Measurements from ENCODE around the gene ZSWIM3.
"Not testable (repeated sequence)": the region's sequence is repeated elsewhere in the genome, so short reads cannot be mapped to it uniquely, and the experiment has no call there.

The ZSWIM3 gene
- total RNA-seq = 2.8 to 3.2 reads per million in 2 donors

- peak; percentile 51 to 100 (median 85) for DNase-seq
These were observed at the start of gene ZSWIM3, which contains the start of gene ACOT8 for GRCh38 chr20:45857114-45857881. ZSWIM3 (plus strand) TSS chr20:45857614; CDS start chr20:45857826, 212 bp downstream. ACOT8 (minus strand) TSS chr20:45857392; CDS start chr20:45857315, 77 bp downstream.

GRCh38 chr20:45810191-45810970, 47.0 kb upstream of the ZSWIM3 start:
- DNase-seq = no peak

- peak; percentile 82 to 99 (median 91) for DNase-seq
These were observed 45.0 kb upstream of the ZSWIM3 start, which contains the start of gene UBE2C for GRCh38 chr20:45812157-45813005. UBE2C (plus strand) TSS chr20:45812644; CDS start chr20:45812696, 52 bp downstream.

- DNase-seq = no peak
These were observed 44.4 kb upstream of the ZSWIM3 start for GRCh38 chr20:45813006-45813340.

GRCh38 chr20:45813489-45813888, 43.9 kb upstream of the ZSWIM3 start:
- DNase-seq = no peak

- no peak for DNase-seq
These were observed 43.1 kb upstream of the ZSWIM3 start for GRCh38 chr20:45814314-45814713.

GRCh38 chr20:45816951-45817350, 40.5 kb upstream of the ZSWIM3 start:
- DNase-seq = no peak

GRCh38 chr20:45817376-45818194, 39.8 kb upstream of the ZSWIM3 start:
- no peak for DNase-seq

GRCh38 chr20:45818239-45818638, 39.2 kb upstream of the ZSWIM3 start:
- DNase-seq = no peak

- DNase-seq = no peak
These were observed 37.9 kb upstream of the ZSWIM3 start for GRCh38 chr20:45819466-45819865.

GRCh38 chr20:45821947-45822346, 35.5 kb upstream of the ZSWIM3 start:
- no peak for DNase-seq

GRCh38 chr20:45822857-45823256, 34.6 kb upstream of the ZSWIM3 start:
- no peak for DNase-seq

- peak; percentile 25 to 80 (median 33) for DNase-seq
These were observed 33.2 kb upstream of the ZSWIM3 start for GRCh38 chr20:45823949-45824835.

- DNase-seq = no peak
These were observed 30.9 kb upstream of the ZSWIM3 start for GRCh38 chr20:45826381-45827019.

GRCh38 chr20:45827030-45827652, 30.3 kb upstream of the ZSWIM3 start, which contains the start of gene TNNC2:
TNNC2 (minus strand) TSS chr20:45827312; CDS start chr20:45827248, 64 bp downstream.
- no peak for DNase-seq

- no peak for DNase-seq
These were observed 29.7 kb upstream of the ZSWIM3 start for GRCh38 chr20:45827712-45828111.

- DNase-seq = no peak
These were observed 28.8 kb upstream of the ZSWIM3 start for GRCh38 chr20:45828589-45828988.

- not testable (repeated sequence) for DNase-seq
These were observed 27.7 kb upstream of the ZSWIM3 start for GRCh38 chr20:45829673-45830106.

- DNase-seq = no peak
These were observed 24.8 kb upstream of the ZSWIM3 start for GRCh38 chr20:45832619-45833018.
